SIG-M5 (cell line): Measurements from ENCODE around the gene TNNC1.

Source experiments
- DNase-seq: peaks from one replicate; lab custom pipeline; 2025; lab: John Stamatoyannopoulos, UW

Gene TNNC1

GRCh38 chr3:52483577-52484381, 29.9 kb upstream of the TNNC1 start:
- DNase-seq, result no peak

GRCh38 chr3:52483081-52483480, 29.2 kb upstream of the TNNC1 start:
- no peak for DNase-seq

GRCh38 chr3:52481819-52482521, 28.1 kb upstream of the TNNC1 start:
- no peak for DNase-seq

GRCh38 chr3:52480768-52481715, 27.2 kb upstream of the TNNC1 start:
- DNase-seq, result no peak

DNA sequence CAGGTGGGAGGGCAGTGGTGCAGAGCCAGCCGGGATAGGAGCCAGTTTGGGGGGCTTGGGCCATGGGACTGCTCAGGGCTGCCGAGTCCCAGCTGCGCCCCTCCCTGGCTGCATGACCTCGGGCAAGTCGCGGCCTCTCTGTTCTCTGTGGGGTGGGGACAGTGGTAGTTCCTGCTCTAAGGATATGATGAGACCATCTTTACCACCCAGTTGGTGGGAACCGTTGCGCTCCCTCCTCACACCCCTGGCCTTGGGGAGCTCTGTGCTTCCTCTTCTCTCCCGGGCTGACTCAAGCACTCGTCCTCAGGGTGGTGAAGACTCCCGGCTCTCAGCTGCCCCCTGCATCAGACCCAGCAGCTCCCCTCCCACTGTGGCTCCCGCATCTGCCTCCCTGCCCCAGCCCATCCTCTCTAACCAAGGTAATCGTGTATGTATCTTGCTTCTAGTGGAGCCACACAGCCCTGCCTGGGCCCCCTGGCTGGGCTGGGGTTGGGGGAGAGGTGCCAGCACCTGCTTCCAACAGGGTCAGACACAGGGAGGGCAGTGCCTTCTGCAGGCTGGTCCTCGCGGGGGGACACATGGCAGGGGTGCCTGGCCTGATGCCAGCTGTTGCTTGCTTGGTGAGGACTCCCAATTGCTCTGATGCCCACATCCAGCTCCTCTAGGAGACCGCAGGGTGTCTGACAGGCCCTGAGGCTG, 26.2 kb upstream of the TNNC1 start:
- DNase-seq, result no peak

- DNase-seq, result no peak
Measured at GRCh38 chr3:52479037-52479876, 25.4 kb upstream of the TNNC1 start.

DNA sequence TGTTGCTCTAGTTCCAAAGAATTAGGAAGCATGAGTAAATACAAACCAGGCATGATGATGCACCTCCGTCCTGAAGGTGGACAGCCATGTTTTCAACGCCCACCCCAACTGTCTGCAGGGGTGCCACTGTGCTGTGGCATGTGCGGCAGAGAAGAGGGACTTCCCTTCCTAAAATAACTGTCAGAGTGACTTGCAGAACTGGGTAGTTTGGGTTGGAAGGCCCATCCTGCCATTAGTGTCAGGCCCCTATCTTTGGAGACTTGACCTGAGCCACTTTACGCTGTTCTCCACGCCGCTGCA, 23.9 kb upstream of the TNNC1 start:
- DNase-seq, result no peak

GRCh38 chr3:52477076-52477795, 23.4 kb upstream of the TNNC1 start:
- DNase-seq, result no peak

DNA sequence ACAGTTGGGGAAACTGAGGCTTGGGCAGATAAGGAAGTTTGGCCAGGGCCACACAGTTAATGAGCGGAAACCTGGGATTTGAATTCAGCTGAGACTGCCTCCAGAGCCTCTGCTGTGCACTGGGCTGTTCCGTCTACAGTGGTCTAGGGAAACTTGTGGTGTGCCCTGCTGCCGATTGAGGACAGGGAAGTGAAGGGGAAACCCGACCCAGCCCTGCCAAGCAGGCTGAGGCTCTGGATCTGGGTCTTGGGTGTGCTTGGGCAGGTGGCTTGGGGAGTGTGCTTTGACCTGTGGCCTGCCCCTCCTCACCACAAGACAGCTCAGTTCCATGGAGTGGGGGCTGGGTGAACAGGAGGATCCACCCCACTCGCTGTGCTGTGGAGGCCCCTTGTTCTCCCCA, 19.2 kb upstream of the TNNC1 start:
- no peak for DNase-seq

DNA sequence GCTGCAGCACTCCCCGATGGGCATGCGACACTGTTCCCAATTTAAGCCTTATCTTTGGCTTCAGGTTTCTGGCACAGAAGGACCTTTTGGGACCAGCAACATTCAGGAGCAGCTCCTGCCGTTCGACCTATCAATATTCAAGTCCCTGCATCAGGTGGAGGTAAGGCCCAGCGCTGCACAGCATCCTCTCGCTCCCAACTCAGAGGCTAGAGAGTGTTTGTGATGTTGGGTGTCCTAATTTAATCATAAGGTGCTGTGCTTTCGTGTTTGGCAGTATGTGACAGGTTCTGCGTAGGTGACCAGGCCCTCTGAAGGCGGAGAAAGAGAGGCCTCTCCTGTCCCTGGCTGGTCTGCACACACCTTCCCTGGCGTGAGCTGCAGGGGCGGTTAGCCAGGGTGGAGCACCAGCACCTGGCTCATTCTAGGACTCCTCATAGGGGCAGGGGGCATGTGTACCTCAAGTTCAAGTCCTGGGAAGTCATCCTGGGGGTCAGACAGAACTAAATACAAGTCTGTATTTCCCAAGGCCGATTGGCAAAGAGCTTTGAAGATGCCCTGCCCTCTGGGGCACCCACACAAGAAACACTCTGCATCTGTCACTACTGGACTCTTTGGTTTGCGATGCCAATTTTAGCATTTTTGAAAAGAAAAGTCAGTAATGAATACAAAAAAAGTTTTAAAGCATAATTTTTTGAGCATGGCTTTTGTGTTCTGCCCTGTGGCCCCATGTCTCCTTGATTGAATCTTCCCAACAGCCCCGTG, 18.6 kb upstream of the TNNC1 start:
- no peak for DNase-seq

- no peak for DNase-seq
Measured at GRCh38 chr3:52471371-52472238, 17.8 kb upstream of the TNNC1 start.

DNA sequence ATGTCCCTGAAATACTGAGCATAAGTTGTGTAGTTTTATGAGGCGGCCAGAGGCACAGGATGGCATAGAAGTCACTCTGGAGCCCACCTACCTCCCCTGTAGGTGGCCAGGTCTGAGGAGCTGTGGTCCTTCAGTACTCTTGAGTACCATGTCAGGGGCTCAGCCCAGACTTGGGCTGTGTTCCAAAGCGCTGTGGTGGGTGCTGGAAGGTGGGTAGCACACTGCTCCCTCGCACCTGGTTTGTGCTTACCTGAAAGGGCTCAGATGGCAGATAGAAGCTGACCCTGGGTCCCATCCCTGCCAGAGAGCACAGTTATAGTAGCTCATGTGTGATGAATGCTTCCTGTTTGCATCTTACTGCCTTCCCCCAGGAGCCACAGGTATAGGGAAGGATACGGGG, 17.1 kb upstream of the TNNC1 start:
- DNase-seq, result no peak

GRCh38 chr3:52469001-52469400, 15.2 kb upstream of the TNNC1 start:
- DNase-seq, result no peak

DNA sequence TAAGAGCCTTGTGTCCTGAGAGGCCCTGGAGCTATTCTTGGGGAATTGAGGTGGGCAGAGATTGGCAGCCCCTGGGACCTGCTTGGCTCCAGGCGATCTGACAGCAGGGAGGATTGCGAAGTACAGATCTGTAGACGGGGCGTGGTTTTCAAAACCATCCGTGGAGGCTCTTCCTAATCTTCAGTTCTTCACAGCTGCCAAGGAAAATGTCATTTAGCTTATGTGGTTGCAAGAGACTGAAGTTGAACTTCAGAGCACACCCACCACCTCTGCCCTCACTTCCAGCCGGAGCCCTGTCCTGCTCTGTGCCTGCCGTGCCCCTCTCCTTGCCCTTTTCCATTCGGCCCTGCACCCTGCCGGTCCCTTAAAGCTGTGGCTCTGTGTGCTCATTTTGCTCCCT, 14.5 kb upstream of the TNNC1 start:
- DNase-seq, result no peak

DNA sequence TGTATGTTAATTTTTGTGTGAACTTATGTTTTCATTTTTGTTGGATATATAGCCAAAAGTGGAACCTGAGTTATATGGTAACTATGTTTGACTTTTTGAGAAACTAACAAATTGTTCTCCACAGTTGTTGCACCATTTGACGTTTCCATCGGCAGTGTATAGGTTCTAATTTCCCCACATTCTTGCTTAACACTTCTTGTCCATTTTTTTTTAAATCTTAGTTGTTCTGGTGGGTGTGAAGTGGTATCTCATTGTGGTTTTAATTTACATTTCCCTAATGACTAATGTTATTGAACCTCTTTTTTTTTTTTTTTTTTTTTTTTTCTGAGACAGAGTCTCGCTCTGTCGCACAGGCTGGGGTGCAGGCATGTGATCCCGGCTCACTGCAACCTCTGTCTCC, 9.6 kb upstream of the TNNC1 start:
- DNase-seq, result no peak

DNA sequence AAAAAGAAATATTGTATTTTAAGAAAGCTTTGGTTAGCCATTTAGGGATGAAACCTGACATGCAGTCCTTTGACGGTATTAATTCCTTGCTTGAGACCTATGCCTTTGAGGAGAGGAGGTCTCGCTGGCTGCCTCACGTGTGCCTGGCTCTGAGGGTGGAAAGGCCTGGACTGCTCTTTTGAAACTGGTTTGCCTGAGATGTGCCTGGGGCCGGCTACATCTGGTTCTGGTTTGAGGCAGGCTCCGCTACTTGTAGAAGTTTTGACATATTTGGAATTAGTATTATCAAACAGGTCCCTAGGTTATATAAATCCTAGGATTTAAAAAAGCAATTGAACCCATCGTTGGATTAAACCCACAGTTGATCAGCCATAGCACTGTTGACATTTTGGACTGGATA, 8.0 kb upstream of the TNNC1 start:
- DNase-seq, result no peak

- no peak for DNase-seq
Measured at GRCh38 chr3:52458770-52459545, 5.1 kb upstream of the TNNC1 start.
